Neutrophil (primary cell): ENCODE measurements around the gene PRKG1.

Experiments
- H3K27ac ChIP-seq: fragments of 200-600 bp; sonication (generic); 2 replicates; pipeline ENCODE4 v1.5.1; 2016; ENCODE audit warnings: mild to moderate bottlenecking, moderate library complexity
- H3K27me3 ChIP-seq: fragments of 200-600 bp; sonication (generic); 2 replicates; pipeline ENCODE4 v1.6.0; 2016; ENCODE audit warnings: mild to moderate bottlenecking
- H3K36me3 ChIP-seq: fragments of 200-600 bp; sonication (generic); 2 replicates; pipeline ENCODE4 v1.5.1; 2017
- H3K4me1 ChIP-seq, 2 experiments: fragments of 200-600 bp in 1 of 2; sonication (generic) in 1 of 2; 1 replicate in 1 of 2; 2 replicates in 1 of 2; pipeline versions ENCODE4 v1.5.1 to v1.6.1; 2013 to 2016; ENCODE audit warnings: low read depth in 1 of 2, low read length in 1 of 2, mild to moderate bottlenecking in 1 of 2, moderate library complexity in 1 of 2; ENCODE audit not compliant: control insufficient read depth in 1 of 2, insufficient read depth in 1 of 2
- H3K4me3 ChIP-seq, 2 experiments: fragments of 200-600 bp in 1 of 2; sonication (generic) in 1 of 2; 1 replicate in 1 of 2; 2 replicates in 1 of 2; pipeline ENCODE4 v1.5.1; 2013 to 2016; ENCODE audit warnings: low read depth in 1 of 2, low read length in 1 of 2, mild to moderate bottlenecking in 1 of 2, moderate library complexity in 1 of 2
- H3K9me3 ChIP-seq: fragments of 200-600 bp; sonication (generic); 2 replicates; pipeline ENCODE4 v1.5.1; 2016
- TF ChIP-seq, protein P1 (sequence below): fragments of 200-600 bp; sonication (generic); IDR thresholded peaks from 2 replicates; pipeline ENCODE4 v1.5.1; 2016; ENCODE audit warnings: antibody characterized with exemption

The PRKG1 gene

DNA sequence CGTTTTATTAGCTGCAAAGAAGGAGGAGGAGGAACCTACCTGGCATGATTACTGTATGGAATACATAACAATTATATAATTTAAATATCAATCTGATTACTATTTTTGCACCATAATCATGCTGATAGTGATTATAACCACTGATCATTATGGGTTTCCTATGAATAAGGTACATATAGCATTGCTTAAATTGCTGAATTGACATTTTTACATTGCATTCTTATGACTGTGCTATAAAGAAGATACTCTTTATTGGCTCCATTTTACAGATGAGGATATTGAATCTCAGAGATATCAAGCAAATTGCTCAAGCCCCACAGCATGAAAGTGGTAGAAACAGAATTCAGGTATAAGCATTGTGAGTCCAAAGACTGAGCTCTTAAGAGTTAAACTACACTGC, 1262.9 kb downstream of the PRKG1 start:
- TF ChIP-seq, protein P1, sequence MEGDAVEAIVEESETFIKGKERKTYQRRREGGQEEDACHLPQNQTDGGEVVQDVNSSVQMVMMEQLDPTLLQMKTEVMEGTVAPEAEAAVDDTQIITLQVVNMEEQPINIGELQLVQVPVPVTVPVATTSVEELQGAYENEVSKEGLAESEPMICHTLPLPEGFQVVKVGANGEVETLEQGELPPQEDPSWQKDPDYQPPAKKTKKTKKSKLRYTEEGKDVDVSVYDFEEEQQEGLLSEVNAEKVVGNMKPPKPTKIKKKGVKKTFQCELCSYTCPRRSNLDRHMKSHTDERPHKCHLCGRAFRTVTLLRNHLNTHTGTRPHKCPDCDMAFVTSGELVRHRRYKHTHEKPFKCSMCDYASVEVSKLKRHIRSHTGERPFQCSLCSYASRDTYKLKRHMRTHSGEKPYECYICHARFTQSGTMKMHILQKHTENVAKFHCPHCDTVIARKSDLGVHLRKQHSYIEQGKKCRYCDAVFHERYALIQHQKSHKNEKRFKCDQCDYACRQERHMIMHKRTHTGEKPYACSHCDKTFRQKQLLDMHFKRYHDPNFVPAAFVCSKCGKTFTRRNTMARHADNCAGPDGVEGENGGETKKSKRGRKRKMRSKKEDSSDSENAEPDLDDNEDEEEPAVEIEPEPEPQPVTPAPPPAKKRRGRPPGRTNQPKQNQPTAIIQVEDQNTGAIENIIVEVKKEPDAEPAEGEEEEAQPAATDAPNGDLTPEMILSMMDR: no peak
- Histone ChIP-seq H3K36me3 (no peaks in the 10 kb centered on the region), H3K27ac (no peak overlapping the region), H3K4me1 (no peaks in the 10 kb centered on the region), H3K4me3 (no peak overlapping the region), H3K9me3 (no peaks in the 10 kb centered on the region), H3K27me3 (no peaks in the 10 kb centered on the region)

DNA sequence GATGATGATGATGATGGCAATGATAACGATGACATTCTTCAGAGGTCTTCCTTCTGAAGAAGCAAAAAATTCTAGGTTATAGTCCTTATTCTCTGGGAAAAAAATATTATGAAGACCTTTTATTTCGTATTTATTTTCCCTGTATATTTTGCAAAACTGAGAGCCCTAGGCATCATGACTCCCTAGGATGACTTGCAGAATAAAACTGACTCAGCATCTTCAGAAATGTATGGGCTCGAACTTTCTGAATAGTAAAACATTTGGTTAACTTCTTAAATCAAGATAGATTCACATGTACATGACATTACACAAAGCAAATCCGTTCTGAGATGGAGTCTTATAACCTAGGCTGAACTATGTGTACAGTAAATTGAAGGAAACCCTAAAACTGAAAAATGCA, 1269.2 kb downstream of the PRKG1 start:
- no peaks in the 10 kb centered on the region for H3K36me3 ChIP-seq
- H3K9me3 ChIP-seq: no peaks in the 10 kb centered on the region
- H3K27me3 ChIP-seq: no peaks in the 10 kb centered on the region
- H3K27ac ChIP-seq: no peak overlapping the region
- H3K4me3 ChIP-seq: no peak overlapping the region
- TF ChIP-seq, protein P1: no peak
- H3K4me1 ChIP-seq: no peaks in the 10 kb centered on the region

DNA sequence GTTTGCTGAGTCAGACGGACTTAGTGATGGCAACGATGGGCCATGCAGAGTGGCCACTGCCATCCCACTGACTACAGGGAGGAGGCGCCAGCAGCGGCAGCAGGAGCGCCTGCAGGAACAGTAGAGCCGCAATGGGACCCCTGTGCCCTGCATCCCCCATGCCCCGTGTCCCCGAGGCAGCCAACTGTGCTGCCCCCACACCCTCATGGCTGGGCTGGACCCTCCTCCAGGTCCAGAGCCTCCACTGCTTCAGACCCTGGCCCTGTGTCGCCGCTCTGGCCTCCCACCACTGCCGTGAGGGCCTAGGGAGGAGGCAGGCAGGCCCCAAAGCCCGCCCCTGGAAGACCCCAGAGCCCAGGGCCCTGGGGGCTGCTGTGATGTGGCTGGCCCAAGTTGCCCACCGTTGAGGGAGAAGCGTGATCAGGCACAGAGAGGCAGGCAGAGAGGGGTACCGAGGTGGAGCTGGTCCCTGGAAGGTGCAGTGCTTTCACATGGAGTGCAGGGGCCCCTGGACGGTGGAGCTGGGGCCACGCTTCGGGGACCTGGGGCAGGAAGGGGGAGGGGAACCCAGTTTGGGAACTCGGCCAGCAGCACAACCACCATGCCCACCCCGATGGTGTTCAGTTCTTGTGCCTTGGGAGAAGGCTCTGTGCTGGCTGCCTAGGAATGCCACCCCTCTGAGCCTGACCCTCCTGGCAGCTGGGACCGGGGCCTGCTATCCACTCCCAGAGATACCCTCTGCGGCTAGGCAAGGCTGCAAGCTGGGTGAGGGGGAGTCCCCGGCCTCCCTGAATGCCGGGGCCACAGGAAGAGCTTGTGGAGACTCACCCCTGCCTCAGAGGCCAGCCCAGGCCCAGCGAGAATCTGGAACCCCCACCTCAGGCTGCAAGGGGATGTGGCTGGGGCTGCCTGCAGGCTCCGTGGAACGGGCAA, 1272.4 kb downstream of the PRKG1 start:
- H3K27me3 ChIP-seq: no peaks in the 10 kb centered on the region
- H3K4me3 ChIP-seq: no peak overlapping the region
- no peaks in the 10 kb centered on the region for H3K9me3 ChIP-seq
- no peaks in the 10 kb centered on the region for H3K36me3 ChIP-seq
- H3K27ac ChIP-seq: no peak overlapping the region
- TF ChIP-seq, protein P1: no peak
- no peaks in the 10 kb centered on the region for H3K4me1 ChIP-seq

DNA sequence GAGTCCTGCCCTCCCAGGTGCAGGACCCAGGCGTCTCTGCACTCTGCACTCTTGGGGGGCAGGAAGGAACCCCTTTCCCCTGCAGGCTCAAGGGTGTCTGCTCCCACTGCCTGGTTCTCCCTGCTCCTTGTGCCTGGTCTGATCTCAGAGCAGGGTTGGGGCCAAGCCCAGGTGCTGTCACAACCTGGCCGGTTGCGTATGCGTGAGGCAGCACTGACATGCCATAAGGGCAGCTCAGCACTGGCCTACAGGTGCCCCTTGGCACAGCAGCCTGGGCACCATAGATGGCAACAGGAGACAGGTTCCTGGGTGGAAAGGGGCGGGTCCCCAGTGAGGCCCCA, 1273.0 kb downstream of the PRKG1 start:
- Histone ChIP-seq H3K36me3 (no peaks in the 10 kb centered on the region), H3K4me1 (no peaks in the 10 kb centered on the region), H3K4me3 (no peak overlapping the region), H3K27ac (no peak overlapping the region), H3K27me3 (no peaks in the 10 kb centered on the region), H3K9me3 (no peaks in the 10 kb centered on the region)
- TF ChIP-seq, protein P1: no peak
